K562 (cell line): ENCODE results near the gene PPP1R14B. TPM values are rescaled to one million over a fixed set of nuclear protein-coding genes. Genes with fewer than 3 reads are reported as not detected.

Source experiments
- MTF1 ChIP-seq: fragments of 250-450 bp; sonication (Bioruptor Pico); IDR thresholded peaks from 2 replicates; pipeline ENCODE4 v1.9.0; 2021; ENCODE audit warnings: moderate library complexity, mild to moderate bottlenecking, inconsistent platforms, borderline replicate concordance
- POLR2AphosphoS2 ChIP-seq: IDR thresholded peaks from 2 replicates; pipeline ENCODE4 v1.6.1; 2012; ENCODE audit warnings: low read length, improper control_type of control experiment
- POLR2B ChIP-seq: fragments of 450-650 bp; IDR thresholded peaks from 2 replicates; pipeline ENCODE4 v1.6.1; 2018; ENCODE audit warnings: low read depth; ENCODE audit not compliant: partially characterized antibody
- TAF9B ChIP-seq: fragments of 450-650 bp; IDR thresholded peaks from 2 replicates; pipeline ENCODE4 v1.6.1; 2018; ENCODE audit warnings: mild to moderate bottlenecking; ENCODE audit not compliant: partially characterized antibody
- XRCC3 ChIP-seq: fragments of 450-650 bp; IDR thresholded peaks from 2 replicates; pipeline ENCODE4 v1.6.1; 2017; ENCODE audit warnings: mild to moderate bottlenecking, moderate library complexity
- ZBTB1 ChIP-seq: sonication (generic); formaldehyde crosslinking; IDR thresholded peaks from 2 replicates; pipeline ENCODE4 v1.8.1; 2023; ENCODE audit warnings: missing genetic modification reagents, low read depth, mild to moderate bottlenecking, borderline replicate concordance
- polyA plus RNA-seq, 8 experiments: library from polyadenylated mRNA; depleted of rRNA in 4 of 8; stranded (reverse) in 5 of 8; unstranded in 3 of 8; fragments of >200 nt; fragmentation: Nextera tagmentation in 2 of 8; fragmentation: Illumina TruSeq in 1 of 8; extraction: Ambion mirVana in 2 of 8; extraction: Trizol in 1 of 8; gene quantifications; 2 replicates each; pipeline versions ENCODE4 v1.2.1 to v1.2.3, GENCODE V29; 2011 to 2014; ENCODE audit warnings: inconsistent platforms in 1 of 8, missing spikeins in 1 of 8
- total RNA-seq, 7 experiments: library from RNA; depleted of rRNA in 6 of 7; stranded (reverse); fragments of >200 nt in 6 of 7; fragmentation: Illumina TruSeq in 2 of 7; extraction: Trizol in 2 of 7; gene quantifications; 2 replicates each; pipeline versions ENCODE4 v1.2.1 to v1.2.3, GENCODE V29; 2011 to 2021; ENCODE audit warnings: low replicate concordance in 1 of 7
- TF ChIP-seq, protein P1 (sequence below), 2 experiments: fragments of 450-650 bp in 1 of 2; sonication (generic) in 1 of 2; formaldehyde crosslinking in 1 of 2; IDR thresholded peaks; 2 replicates each; pipeline versions ENCODE4 v1.7.1 to v1.9.0; 2016 to 2022; ENCODE audit warnings: inconsistent platforms in 1 of 2, mild to moderate bottlenecking in 1 of 2, missing genetic modification reagents in 1 of 2
- TF ChIP-seq, protein P2 (sequence below), 2 experiments: IDR thresholded peaks in 1 of 2; conservative IDR thresholded peaks in 1 of 2; 2 replicates each; pipeline ENCODE4 v1.6.1; 2016; ENCODE audit warnings: low read depth in 2 of 2, mild to moderate bottlenecking in 1 of 2, missing compliant biosample characterization in 1 of 2, missing genetic modification characterization in 1 of 2, moderate library complexity in 1 of 2
- TF ChIP-seq, protein P3 (sequence below): fragments of 250-450 bp; sonication (Bioruptor Pico); IDR thresholded peaks from 2 replicates; pipeline ENCODE4 v1.5.0; 2021; ENCODE audit warnings: mild to moderate bottlenecking, borderline replicate concordance
- TF ChIP-seq, protein P4 (sequence below): IDR thresholded peaks from 2 replicates; pipeline ENCODE4 v1.6.1; 2016; ENCODE audit warnings: missing genetic modification characterization, missing compliant biosample characterization

PPP1R14B gene
- total and polyA plus RNA-seq, 9 of the 15 experiments (the other 6 are each of a cell fraction or from before 2014, with no cell fraction given), result 7.7 to 566 (median 212) TPM

DNA sequence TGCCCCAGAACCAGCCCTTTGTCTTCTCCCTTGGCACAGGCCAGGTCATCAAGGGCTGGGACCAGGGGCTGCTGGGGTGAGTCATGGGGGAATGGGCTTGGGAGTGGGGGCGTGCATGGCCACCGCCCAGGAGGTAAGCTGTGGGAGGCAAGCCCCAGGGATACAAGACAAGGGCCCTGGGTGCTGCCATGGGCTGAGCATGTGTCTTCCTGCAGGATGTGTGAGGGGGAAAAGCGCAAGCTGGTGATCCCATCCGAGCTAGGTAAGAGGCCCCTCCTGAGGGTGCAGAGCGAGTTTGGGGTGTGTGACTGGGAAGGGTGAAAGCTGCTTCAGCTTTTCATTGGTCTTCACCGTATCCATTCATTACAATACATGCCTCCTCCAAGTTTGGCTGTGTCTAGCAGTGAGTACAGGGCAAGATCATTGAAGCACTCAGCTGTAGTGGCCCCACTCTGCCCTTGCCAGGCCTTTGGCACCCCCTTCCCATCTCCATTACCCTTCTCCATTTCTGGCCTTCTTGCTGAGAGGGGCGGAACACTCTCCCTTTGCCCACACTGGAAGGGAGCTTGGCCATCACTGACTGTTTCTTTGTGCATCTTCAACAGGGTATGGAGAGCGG lies 3.4 kb downstream of the PPP1R14B start (continued):
- TF ChIP-seq, protein P1, sequence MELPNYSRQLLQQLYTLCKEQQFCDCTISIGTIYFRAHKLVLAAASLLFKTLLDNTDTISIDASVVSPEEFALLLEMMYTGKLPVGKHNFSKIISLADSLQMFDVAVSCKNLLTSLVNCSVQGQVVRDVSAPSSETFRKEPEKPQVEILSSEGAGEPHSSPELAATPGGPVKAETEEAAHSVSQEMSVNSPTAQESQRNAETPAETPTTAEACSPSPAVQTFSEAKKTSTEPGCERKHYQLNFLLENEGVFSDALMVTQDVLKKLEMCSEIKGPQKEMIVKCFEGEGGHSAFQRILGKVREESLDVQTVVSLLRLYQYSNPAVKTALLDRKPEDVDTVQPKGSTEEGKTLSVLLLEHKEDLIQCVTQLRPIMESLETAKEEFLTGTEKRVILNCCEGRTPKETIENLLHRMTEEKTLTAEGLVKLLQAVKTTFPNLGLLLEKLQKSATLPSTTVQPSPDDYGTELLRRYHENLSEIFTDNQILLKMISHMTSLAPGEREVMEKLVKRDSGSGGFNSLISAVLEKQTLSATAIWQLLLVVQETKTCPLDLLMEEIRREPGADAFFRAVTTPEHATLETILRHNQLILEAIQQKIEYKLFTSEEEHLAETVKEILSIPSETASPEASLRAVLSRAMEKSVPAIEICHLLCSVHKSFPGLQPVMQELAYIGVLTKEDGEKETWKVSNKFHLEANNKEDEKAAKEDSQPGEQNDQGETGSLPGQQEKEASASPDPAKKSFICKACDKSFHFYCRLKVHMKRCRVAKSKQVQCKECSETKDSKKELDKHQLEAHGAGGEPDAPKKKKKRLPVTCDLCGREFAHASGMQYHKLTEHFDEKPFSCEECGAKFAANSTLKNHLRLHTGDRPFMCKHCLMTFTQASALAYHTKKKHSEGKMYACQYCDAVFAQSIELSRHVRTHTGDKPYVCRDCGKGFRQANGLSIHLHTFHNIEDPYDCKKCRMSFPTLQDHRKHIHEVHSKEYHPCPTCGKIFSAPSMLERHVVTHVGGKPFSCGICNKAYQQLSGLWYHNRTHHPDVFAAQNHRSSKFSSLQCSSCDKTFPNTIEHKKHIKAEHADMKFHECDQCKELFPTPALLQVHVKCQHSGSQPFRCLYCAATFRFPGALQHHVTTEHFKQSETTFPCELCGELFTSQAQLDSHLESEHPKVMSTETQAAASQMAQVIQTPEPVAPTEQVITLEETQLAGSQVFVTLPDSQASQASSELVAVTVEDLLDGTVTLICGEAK (IDR thresholded peaks at IDR 0.05), result no peak
- TF ChIP-seq, protein P1 (CRISPR knock-in tag; IDR thresholded peaks at IDR 0.05), result no peak
- peak; percentile 55 for TF ChIP-seq POLR2B
- no peak for TF ChIP-seq ZBTB1 (CRISPR knock-in tag)
- no peak for TF ChIP-seq POLR2AphosphoS2
- TF ChIP-seq, protein P2, sequence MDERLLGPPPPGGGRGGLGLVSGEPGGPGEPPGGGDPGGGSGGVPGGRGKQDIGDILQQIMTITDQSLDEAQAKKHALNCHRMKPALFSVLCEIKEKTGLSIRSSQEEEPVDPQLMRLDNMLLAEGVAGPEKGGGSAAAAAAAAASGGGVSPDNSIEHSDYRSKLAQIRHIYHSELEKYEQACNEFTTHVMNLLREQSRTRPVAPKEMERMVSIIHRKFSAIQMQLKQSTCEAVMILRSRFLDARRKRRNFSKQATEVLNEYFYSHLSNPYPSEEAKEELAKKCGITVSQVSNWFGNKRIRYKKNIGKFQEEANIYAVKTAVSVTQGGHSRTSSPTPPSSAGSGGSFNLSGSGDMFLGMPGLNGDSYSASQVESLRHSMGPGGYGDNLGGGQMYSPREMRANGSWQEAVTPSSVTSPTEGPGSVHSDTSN (CRISPR knock-in tag; IDR thresholded peaks at IDR 0.05; ENCODE audit: low read depth), result no peak
- TF ChIP-seq, protein P2 (tag; conservative IDR thresholded peaks at IDR 0.05; ENCODE audit: low read depth), result no peak
- TF ChIP-seq XRCC3, result no peak
- TF ChIP-seq MTF1 (CRISPR knock-in tag), result no peak
- TF ChIP-seq TAF9B, result no peak
- TF ChIP-seq, protein P3, sequence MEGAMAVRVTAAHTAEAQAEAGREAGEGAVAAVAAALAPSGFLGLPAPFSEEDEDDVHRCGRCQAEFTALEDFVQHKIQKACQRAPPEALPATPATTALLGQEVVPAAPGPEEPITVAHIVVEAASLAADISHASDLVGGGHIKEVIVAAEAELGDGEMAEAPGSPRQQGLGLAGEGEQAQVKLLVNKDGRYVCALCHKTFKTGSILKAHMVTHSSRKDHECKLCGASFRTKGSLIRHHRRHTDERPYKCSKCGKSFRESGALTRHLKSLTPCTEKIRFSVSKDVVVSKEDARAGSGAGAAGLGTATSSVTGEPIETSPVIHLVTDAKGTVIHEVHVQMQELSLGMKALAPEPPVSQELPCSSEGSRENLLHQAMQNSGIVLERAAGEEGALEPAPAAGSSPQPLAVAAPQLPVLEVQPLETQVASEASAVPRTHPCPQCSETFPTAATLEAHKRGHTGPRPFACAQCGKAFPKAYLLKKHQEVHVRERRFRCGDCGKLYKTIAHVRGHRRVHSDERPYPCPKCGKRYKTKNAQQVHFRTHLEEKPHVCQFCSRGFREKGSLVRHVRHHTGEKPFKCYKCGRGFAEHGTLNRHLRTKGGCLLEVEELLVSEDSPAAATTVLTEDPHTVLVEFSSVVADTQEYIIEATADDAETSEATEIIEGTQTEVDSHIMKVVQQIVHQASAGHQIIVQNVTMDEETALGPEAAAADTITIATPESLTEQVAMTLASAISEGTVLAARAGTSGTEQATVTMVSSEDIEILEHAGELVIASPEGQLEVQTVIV, result no peak
- TF ChIP-seq, protein P4, sequence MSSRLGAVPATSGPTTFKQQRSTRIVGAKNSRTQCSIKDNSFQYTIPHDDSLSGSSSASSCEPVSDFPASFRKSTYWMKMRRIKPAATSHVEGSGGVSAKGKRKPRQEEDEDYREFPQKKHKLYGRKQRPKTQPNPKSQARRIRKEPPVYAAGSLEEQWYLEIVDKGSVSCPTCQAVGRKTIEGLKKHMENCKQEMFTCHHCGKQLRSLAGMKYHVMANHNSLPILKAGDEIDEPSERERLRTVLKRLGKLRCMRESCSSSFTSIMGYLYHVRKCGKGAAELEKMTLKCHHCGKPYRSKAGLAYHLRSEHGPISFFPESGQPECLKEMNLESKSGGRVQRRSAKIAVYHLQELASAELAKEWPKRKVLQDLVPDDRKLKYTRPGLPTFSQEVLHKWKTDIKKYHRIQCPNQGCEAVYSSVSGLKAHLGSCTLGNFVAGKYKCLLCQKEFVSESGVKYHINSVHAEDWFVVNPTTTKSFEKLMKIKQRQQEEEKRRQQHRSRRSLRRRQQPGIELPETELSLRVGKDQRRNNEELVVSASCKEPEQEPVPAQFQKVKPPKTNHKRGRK, result no peak
